Nephron progenitor cell (in vitro differentiated cells): ENCODE data around the gene NME1.

ENCODE experiments used
- DNase-seq: peaks from one replicate; pipeline ENCODE4 v3.0.0; 2021
- H3K27ac Mint-ChIP-seq: 2 replicates; pipeline ENCODE4 v1.8.0; 2021; ENCODE audit warnings: mild to moderate bottlenecking, moderate library complexity, mixed read lengths
- H3K27me3 Mint-ChIP-seq: 2 replicates; pipeline ENCODE4 v1.8.0; 2021; ENCODE audit warnings: mild to moderate bottlenecking, low read depth, mixed read lengths; ENCODE audit not compliant: poor library complexity
- H3K36me3 Mint-ChIP-seq: 2 replicates; pipeline ENCODE4 v1.8.0; 2021; ENCODE audit warnings: low read depth, mixed read lengths
- H3K4me1 Mint-ChIP-seq: 2 replicates; pipeline ENCODE4 v1.8.0; 2021; ENCODE audit warnings: mixed read lengths
- H3K4me3 Mint-ChIP-seq: 2 replicates; pipeline ENCODE4 v1.8.0; 2021; ENCODE audit warnings: mild to moderate bottlenecking, moderate library complexity, mixed read lengths
- H3K9me3 Mint-ChIP-seq: 2 replicates; pipeline ENCODE4 v1.8.0; 2021; ENCODE audit warnings: mild to moderate bottlenecking, moderate library complexity, mixed read lengths
- CTCF ChIP-seq: fragments of 200-600 bp; sonication (generic); IDR thresholded peaks from 2 replicates; pipeline ENCODE4 v1.5.0; 2021; ENCODE audit warnings: antibody characterized with exemption

NME1 gene

DNA sequence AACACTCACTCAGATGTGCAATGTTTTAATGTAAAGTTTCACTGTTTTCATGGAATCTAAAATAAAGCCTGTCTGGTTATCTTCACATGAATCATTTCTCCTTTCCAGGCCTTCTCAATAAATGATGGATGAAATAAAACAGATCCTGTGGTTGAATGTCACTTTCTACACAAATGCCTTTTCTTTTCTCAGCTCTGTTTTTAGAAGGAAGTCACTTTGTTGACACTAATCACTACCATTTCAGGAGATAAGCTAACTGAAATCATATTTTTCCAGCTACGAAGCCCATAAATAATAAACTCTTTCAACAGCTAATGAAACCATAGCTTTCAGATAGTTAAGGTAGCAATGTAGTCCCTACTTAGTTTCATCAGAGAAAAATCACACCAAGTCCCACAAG is 30.8 kb downstream of the NME1 start:
- TF ChIP-seq CTCF = no peak
- Mint-ChIP-seq H3K27me3 (no peaks in the 10 kb centered on the region), H3K4me1 (peaks cover 12% of the 10 kb centered on the region), H3K4me3 (no peak overlapping the region), H3K36me3 (peaks cover 75% of the 10 kb centered on the region), H3K9me3 (no peaks in the 10 kb centered on the region), H3K27ac (peak overlapping the region; percentile 9)
- no peak for DNase-seq

DNA sequence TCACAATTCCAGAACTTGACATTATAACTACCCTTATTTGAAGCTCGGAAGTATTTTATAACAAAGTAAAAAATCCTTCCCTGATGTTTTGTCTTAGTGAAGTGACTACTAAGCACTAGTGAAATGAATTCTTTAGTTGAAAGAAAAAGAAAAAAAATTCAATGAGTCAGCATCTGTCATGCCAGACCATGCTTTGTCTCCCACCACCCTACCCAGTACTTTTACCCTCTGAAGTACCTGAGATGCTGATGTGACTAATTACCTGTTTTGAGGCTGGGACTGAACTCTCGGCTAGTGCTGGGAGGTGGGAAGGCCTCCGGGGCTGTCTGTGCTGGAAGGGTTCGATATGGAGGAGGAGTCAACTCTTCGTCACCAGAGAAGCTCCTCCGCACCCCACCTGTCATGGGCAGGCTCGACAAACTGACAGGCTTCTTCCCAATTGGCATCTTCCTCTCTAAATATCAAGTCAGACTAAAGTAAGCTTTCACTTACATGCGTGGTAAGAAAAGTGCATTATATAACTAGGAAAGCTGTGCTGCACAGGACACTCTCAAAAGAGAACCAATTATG is 32.5 kb downstream of the NME1 start:
- DNase-seq = no peak
- Mint-ChIP-seq H3K4me1 (peaks cover under 1% of the 10 kb centered on the region), H3K27me3 (no peaks in the 10 kb centered on the region), H3K36me3 (peaks cover 79% of the 10 kb centered on the region), H3K9me3 (no peaks in the 10 kb centered on the region), H3K4me3 (no peak overlapping the region), H3K27ac (peak overlapping the region; percentile 90)
- no peak for TF ChIP-seq CTCF

- Mint-ChIP-seq H3K4me1 (no peaks in the 10 kb centered on the region), H3K4me3 (no peak overlapping the region), H3K36me3 (peaks cover 83% of the 10 kb centered on the region), H3K27ac (no peak overlapping the region), H3K27me3 (no peaks in the 10 kb centered on the region), H3K9me3 (no peaks in the 10 kb centered on the region)
- DNase-seq = no peak
- no peak for TF ChIP-seq CTCF
These were observed 35.0 kb downstream of the NME1 start for GRCh38 chr17:51188271-51188833.

GRCh38 chr17:51189162-51189561 is 35.8 kb downstream of the NME1 start:
- Mint-ChIP-seq H3K27me3 (no peaks in the 10 kb centered on the region), H3K27ac (no peak overlapping the region), H3K4me1 (no peaks in the 10 kb centered on the region), H3K9me3 (no peaks in the 10 kb centered on the region), H3K36me3 (peaks cover 80% of the 10 kb centered on the region), H3K4me3 (no peak overlapping the region)
- no peak for TF ChIP-seq CTCF
- no peak for DNase-seq

DNA sequence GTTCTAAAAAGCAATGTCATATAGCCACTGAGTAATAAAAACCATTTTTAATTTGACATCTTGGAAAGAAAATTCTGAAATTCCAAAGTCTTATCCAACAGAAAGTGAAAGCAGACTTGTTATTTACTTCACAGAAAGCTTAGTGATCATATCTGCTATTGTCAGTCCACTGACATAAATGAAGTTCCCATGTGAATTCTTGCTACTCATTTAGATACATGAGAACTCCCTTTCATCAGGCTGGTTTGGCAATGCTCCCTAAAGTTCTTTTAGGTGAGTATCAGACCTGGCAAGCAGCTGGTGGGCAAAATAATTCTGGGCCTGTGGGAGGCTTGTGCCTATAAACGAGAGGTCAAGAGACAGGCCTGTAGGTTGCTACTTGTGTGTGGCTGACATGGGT is 36.3 kb downstream of the NME1 start:
- TF ChIP-seq CTCF = no peak
- no peaks in the 10 kb centered on the region for H3K9me3 Mint-ChIP-seq
- no peak for DNase-seq
- no peak overlapping the region for H3K4me3 Mint-ChIP-seq
- no peaks in the 10 kb centered on the region for H3K4me1 Mint-ChIP-seq
- H3K27ac Mint-ChIP-seq = peak overlapping the region; percentile 68
- H3K36me3 Mint-ChIP-seq = peaks cover 77% of the 10 kb centered on the region
- H3K27me3 Mint-ChIP-seq = no peaks in the 10 kb centered on the region

- Mint-ChIP-seq H3K27me3 (no peaks in the 10 kb centered on the region), H3K4me1 (no peaks in the 10 kb centered on the region), H3K9me3 (no peaks in the 10 kb centered on the region), H3K36me3 (peaks cover 67% of the 10 kb centered on the region), H3K27ac (no peak overlapping the region), H3K4me3 (no peak overlapping the region)
- no peak for TF ChIP-seq CTCF
- no peak for DNase-seq
These were observed 38.5 kb downstream of the NME1 start for GRCh38 chr17:51191895-51192294.
